Left renal pelvis (tissue), 4 donors: Measurements from ENCODE around the gene CTTNBP2. TPM values are rescaled to one million over a fixed set of nuclear protein-coding genes. Genes with fewer than 3 reads are reported as not detected.

Experiments used
- DNase-seq, 4 donors: peaks; one replicate each; pipeline ENCODE4 v3.0.0-alpha.2; 2013; ENCODE audit warnings: low read depth in 4 of 4, low spot score in 3 of 4
- polyA plus RNA-seq, 4 donors: library from polyadenylated mRNA; unstranded; fragments of 120-200 nt; gene quantifications; one replicate each; pipeline ENCODE4 v1.2.1, GENCODE V29; 2013; ENCODE audit not compliant: insufficient read length in 4 of 4

CTTNBP2 gene
- polyA plus RNA-seq, 4 donors, result 5.0 to 29.7 (median 27.5) TPM

DNA sequence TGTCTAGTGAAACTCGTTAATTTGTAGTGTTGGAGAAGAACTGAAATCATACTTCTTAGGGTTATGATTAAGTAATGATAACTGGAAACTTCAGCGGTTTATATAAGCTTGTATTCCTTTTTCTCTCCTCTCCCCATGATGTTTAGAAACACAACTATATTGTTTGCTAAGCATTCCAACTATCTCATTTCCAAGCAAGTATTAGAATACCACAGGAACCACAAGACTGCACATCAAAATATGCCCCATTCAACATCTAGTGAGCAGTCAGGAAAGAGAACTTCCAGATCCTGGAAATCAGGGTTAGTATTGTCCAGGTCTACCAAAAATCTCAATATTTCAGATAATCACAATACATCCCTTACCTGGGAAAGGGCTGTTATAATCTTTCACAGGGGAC is 205.8 kb downstream of the CTTNBP2 start:
- DNase-seq, result no peak

DNA sequence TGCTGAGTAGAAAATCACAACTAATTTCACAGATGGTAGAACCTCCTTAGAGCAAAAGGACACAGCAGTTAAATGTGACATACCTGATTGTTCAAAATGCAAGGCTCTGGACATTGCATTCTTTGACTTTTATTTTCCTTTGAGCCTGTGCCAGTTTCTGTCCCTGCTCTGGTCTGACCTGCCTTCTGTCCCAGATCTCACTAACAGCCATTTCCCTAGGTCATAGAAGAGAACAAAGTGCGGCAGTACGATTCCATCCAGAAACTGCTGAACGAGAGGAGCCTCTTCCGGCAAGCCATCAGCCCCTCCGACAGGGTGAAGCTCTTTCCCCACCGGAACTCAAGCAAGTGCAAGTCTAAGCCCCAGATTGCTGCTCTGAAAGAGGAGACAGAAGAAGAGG is 206.6 kb downstream of the CTTNBP2 start:
- no peak for DNase-seq

DNA sequence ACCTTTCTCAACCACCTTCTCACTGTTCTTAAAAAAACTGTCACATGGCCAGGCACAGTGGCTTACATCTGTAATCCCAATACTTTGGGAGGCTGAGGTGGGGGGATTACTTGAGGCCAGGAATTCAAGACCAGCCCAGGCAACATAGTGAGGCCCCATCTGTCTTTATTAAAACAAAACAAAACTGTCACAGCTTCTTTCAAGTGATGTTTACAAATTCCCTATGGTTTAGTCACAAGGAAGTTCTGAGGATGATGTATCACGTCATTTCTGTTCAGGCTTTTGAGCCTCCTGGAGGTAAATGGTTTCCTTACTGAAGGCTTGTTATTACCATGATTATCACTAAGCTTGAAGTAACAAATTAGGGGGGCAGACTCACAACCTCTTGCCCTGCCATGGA is 207.2 kb downstream of the CTTNBP2 start:
- no peak for DNase-seq

DNA sequence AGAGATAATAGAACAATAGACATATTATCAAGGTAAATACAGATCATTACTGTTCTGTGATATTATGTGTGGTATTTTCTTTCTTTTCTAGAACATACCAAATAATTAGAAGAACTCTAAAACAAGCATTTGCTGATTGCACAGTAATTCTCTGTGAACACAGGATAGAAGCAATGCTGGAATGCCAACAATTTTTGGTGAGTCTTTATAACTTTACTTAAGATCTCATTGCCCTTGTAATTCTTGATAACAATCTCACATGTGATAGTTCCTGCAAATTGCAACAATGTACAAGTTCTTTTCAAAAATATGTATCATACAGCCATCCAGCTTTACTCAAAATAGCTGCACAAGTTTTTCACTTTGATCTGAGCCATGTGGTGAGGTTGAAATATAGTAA is 207.9 kb downstream of the CTTNBP2 start:
- no peak for DNase-seq

DNA sequence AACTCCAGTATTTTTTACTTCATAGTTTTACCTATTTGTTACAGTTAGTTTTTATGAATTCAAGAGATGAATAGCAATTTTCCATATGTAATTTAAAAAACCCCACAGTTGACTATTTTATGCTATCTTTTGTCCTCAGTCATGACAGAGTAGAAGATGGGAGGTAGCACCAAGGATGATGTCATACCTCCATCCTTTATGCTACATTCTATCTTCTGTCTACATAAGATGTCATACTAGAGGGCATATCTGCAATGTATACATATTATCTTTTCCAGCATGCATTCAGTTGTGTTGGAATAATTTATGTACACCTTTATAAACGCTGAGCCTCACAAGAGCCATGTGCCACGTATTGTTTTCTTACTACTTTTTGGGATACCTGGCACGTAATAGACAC is 209.2 kb downstream of the CTTNBP2 start:
- no peak for DNase-seq

DNA sequence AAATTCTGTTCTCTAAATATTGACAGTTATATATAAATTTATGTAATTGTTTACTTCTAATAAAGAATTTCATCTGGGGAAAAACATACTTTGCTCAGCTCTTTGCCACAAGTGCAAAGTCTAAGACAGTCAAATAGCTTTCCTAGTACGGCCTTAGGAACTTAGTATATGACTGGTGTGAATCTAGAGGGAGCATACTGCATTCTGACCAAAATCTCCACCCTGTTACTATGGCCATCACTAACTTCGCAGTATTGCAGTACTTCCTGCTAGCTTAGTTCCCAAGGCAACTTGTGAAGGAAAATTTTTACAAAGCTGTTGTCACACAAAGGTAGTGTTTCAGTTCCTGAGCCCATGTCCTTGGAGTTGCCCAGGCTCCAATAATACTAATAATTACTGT is 211.9 kb downstream of the CTTNBP2 start:
- DNase-seq, result no peak
